ENCODE results near the gene TRIM17.

DNA sequence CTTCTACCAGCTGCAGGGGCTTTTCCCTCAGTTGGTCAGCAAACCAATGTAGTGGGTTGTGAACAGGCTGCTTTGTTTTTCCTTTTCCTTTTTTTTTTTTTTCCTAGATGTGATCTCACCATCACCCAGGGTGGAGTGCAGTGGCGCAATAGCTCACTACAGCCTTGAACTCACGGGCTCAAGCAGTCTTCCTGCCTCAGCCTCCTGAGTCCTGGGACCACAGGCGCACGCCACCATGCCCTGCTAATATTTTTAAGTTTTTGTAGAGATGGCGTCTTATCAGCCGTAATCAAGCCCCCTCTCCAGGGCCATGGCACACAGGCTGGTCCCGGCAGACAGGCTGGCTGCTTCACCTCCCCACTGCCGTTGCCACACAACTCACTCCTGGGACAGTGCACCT lies 6.6 kb downstream of the TRIM17 start:
- TF ChIP-seq, protein P1, sequence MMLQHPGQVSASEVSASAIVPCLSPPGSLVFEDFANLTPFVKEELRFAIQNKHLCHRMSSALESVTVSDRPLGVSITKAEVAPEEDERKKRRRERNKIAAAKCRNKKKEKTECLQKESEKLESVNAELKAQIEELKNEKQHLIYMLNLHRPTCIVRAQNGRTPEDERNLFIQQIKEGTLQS (IDR thresholded peaks at IDR 0.05; ENCODE audit: insufficient read depth, low read depth, low read length): no peak
- TF ChIP-seq BCL11A (IDR thresholded peaks at IDR 0.05; ENCODE audit: low read depth in 2 of 2, low read length in 2 of 2) (no peak), NRF1 (IDR thresholded peaks at IDR 0.05; ENCODE audit: low read depth, low read length) (no peak), CBX5 (IDR thresholded peaks at IDR 0.05; ENCODE audit: low read depth, low read length) (no peak), CEBPB (IDR thresholded peaks at IDR 0.05; ENCODE audit: low read depth, low read length) (no peak), TEAD4 (IDR thresholded peaks at IDR 0.05; ENCODE audit: low read depth, low read length) (no peak), FOSL1 (IDR thresholded peaks at IDR 0.05; ENCODE audit: insufficient read depth, low read depth, low read length) (no peak), EP300 (IDR thresholded peaks at IDR 0.05; ENCODE audit: borderline replicate concordance in 1 of 2, low read depth in 2 of 2, low read length in 2 of 2) (no peak), TAF1 (IDR thresholded peaks at IDR 0.05; ENCODE audit: low read depth, low read length) (no peak), TCF12 (IDR thresholded peaks at IDR 0.05; ENCODE audit: low read depth, low read length) (no peak), SIN3A (conservative IDR thresholded peaks at IDR 0.05 in 1 of 2, IDR thresholded peaks at IDR 0.05 in 1 of 2; ENCODE audit: low read depth in 1 of 2, low read length in 2 of 2) (no peak)
- TF ChIP-seq, protein P2, sequence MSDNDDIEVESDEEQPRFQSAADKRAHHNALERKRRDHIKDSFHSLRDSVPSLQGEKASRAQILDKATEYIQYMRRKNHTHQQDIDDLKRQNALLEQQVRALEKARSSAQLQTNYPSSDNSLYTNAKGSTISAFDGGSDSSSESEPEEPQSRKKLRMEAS (IDR thresholded peaks at IDR 0.05): no peak
- TF ChIP-seq, protein P3, sequence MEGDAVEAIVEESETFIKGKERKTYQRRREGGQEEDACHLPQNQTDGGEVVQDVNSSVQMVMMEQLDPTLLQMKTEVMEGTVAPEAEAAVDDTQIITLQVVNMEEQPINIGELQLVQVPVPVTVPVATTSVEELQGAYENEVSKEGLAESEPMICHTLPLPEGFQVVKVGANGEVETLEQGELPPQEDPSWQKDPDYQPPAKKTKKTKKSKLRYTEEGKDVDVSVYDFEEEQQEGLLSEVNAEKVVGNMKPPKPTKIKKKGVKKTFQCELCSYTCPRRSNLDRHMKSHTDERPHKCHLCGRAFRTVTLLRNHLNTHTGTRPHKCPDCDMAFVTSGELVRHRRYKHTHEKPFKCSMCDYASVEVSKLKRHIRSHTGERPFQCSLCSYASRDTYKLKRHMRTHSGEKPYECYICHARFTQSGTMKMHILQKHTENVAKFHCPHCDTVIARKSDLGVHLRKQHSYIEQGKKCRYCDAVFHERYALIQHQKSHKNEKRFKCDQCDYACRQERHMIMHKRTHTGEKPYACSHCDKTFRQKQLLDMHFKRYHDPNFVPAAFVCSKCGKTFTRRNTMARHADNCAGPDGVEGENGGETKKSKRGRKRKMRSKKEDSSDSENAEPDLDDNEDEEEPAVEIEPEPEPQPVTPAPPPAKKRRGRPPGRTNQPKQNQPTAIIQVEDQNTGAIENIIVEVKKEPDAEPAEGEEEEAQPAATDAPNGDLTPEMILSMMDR (IDR thresholded peaks at IDR 0.05; ENCODE audit: control extremely low read depth in 1 of 3, insufficient read depth in 1 of 3, low read depth in 1 of 3, low read length in 3 of 3): no peak
